IPS-NIHi7 (cell line): ENCODE data around the gene SETX.
A peak's percentile ranks its signal among the peaks of the same experiment; 100 is the strongest.

Source experiments
- DNase-seq: peaks from one replicate; pipeline ENCODE4 v3.0.0; 2012; ENCODE audit warnings: mixed read lengths; ENCODE audit errors: extremely low spot score

SETX gene

DNA sequence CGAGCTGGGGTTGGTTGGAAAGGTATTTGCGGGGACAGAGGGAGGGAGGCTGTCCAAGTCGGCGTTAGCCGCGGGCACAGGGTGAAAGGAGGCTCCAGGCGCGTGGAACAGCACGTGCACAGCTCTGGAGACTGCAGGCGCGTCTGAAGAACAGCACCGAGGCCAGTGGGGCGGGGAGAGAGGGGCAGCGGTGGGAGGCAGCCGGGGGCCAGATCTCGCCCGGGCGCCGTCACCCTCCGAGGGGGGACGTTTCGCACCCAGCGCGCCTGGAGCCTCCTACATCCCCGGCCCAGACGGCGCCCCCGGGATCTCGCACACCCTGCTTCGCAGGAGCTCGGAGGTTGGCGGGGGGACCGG lies 113.3 kb downstream of the SETX start:
- DNase-seq: no peak

DNA sequence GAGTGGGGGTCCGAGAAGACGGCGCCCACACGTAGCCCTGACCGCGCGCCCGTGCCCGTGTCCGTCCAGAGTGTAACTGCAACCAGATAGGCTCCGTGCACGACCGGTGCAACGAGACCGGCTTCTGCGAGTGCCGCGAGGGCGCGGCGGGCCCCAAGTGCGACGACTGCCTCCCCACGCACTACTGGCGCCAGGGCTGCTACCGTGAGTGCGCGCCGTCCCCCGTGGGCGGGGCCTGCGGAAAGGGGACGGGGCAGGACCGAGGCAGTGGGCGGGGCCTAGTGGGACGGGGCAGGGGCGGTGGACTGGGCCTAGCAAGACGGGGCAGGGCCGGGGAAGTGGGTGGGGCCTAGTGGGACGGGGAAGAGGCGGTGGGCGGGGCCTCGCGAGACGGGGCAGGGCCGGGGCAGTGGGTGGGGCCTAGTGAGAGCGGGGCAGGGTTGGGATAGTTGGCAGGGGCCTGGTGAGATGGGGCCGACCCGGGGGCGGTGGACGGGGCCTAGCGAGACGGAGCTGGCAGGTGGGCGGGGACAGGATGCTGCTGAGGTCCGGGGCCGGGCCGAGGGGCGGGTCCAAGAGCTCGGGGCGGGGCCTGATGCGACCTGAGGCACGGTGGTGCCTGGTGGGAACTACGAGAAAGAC lies 113.8 kb downstream of the SETX start:
- DNase-seq: peak; percentile 99

DNA sequence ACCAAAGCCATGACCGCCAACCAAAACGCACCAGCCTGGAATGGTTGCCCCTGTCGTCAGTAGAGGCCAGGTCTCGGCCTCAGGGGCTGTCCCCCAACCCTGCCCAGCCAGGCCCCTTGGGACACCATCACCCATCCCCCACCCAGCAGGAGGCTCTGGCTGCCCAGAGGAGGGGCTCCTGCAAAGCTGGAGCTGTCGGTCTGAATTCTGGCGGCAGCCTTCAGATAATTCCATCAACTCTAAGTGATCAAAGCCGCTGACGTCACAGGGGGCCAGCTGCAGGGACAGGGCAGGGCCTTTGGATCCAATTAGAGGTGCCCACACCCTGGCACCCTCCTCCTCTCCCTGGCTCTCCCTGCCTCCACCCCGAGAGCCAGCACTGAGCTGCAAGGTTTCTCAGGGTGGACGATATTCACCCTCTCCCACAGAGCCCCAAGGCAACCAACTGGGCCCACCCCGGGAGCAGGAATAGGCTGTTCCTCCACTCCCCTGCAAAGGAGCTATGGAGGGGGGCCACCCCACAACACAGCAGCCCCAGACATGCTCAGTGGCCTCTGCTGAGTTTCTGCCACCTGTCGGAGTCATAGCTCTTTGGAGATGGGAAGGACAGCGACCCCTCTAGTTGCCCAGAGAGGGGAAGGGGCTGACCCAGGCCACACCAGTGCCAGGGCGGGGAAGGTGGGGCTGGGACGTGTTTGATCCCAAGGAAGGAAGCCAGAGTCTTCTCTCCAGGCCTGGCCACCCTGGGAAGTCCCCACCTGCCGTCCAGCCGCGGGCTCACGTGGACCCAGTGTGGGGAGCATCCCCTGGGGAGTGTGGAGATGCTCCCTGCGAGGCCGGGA lies 114.6 kb downstream of the SETX start:
- no peak for DNase-seq

DNA sequence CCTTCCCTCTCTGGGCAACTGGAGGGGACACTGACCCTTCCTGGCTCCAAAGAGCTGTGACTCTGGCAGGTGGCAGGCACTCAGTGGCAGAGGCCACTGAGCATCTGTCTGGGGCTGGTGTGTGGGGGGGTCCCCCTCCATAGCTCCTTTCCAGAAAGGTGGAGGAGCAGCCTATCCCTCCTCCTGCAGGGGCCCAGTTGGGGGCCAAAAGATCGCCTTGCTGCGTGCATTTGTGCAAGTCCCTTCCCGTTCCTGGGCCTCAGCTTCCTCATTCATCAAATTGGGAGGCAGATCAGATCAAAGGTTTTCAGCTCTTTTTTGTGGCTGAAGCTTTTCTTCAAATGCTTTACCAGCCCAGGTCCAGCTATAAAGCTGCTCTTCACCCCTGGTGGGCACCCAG lies 115.3 kb downstream of the SETX start:
- no peak for DNase-seq

DNA sequence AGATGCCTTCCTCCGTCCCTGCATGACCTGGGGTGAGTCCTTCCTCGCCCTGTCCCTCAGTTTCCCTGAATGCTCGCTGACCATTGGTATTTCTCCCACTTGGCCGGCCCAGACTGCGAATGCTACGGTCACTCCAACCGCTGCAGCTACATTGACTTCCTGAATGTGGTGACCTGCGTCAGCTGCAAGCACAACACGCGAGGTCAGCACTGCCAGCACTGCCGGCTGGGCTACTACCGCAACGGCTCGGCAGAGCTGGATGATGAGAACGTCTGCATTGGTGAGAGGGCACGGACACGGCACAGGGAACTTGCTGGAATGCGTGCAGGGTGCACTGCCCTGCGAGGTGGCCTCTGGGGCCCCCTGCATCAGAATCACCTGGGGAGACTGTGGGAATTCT lies 115.8 kb downstream of the SETX start:
- no peak for DNase-seq

DNA sequence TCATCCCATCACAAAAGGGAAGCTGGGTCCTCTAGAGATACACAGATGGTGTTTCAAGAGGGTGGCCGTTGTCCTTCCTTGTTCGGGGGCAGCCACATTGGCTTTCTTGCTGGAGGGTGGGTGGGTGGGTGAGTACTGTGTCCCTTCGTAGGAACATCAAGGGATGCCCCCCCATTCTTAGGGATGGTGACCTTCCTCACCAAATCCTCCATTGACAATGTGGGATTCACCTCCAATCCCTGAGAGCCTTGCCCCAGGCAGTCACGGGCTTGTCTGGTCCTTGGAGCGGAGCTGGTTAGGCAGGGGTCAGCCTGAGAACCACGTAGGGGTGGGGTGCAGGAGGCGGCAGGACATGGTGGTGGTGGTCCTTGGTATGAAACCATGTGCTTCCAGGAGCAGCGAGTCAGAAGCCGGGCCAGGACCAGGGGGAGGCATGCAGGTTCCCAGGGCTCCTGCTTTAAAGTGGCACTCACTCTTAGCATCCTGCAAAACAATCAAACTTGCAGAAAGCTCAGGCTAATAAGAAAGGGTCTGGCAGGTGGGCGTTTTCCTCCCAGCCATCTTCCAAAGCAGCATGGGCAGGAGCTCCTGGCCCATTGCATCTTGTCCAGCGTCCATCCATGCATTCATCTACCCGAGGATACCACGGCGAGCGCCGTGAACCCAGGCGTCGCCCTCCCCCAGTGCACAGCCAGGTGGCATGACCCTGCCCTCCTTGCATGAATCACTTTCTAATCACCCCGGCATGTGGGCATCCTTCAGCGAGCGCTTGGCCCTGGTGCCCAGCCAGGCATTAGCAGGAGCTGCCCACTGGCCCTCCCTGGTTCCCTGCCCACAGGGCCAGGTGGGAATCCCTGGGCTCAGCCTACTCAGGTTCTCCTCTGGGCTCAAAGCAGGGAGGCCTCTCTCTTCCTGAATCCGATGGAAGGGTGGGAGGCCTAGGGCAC lies 116.5 kb downstream of the SETX start:
- no peak for DNase-seq

DNA sequence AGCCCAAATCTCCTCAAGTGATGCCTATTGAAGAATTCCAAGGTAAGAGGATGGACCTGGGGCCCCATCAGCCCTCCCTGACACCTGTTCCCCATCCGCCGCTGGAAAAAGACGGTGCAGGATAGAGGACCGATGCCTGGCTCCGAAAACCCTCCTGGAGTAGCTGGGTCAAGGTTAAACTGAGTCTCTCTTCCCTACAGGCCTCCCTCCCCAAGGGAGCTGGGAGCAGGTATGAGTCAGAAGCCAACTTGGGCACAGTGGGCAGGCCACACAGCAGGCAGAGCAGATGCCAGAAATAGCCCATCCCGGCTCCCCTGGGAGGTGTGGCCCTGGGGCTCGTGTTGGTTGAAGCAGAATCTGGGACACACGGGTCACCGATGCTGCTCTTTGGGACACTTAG lies 117.3 kb downstream of the SETX start:
- DNase-seq: no peak

DNA sequence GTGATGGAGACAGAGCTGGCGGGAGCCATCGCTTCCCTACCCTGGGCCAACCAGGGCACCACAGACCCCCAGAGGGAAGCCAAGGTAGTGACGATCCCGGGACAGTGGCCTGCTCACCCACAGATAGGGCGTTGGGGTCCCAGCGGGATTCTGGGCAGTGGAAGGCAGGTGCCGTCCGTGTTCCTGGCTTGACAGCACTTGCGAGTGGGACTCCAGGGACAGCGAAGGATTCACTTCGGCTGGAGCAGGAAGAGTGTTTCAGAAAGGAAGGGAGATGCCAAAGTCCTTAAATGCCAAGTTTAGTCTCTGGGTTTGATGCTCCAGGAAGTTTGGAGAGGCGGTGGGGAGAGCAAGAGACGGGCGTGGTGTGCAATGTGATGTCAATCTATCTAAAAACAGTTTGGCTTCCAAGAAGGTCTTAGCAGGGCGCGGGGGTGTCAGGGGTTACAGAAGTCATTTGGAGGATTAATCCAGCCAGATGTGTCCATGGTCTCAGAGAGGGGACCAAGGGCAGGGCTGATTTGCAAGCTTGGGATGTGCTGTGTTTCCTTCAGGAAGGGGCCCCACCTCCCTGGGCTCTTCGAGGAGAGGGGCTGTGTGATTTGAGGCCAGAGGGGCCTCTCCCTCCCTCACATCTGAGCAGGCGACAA lies 118.0 kb downstream of the SETX start:
- DNase-seq: no peak

DNA sequence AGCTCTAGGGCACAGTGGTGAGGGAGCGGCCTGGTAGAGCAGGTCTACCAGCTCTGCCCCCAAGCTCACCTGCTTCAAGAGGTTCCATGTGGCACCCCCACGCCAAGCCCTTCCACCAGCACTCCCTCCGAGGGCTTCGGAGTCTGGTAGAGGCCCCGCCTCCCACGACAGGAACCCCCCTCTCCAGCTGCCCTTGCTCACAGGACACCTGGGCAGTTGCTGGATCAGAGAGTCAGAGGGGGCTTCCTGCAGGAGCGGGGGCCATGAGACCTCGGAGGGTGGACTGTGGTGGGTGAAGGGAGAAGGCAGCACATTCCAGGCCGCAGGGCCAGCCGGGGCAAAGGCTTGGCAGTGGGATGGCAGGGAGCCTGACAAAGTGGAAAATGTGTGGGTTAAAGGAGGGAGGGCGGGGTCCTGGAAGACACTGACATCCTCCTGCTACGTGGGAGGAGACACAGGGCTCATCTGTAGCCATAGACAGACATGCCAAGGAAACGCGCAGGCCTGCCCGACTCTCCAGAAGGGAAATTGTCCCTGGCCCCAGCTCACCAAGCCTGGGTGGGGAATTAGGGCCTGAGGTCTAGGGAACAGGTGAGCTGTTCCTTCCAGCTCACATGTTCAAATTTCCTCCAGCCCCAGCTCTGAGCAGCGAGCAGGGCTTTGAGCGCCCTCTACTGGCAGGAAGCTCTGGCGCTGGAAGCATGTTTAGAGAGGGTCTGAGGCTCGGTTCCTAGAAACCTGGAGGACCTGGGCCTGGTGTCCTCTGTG lies 118.7 kb downstream of the SETX start:
- DNase-seq: peak; percentile 92

DNA sequence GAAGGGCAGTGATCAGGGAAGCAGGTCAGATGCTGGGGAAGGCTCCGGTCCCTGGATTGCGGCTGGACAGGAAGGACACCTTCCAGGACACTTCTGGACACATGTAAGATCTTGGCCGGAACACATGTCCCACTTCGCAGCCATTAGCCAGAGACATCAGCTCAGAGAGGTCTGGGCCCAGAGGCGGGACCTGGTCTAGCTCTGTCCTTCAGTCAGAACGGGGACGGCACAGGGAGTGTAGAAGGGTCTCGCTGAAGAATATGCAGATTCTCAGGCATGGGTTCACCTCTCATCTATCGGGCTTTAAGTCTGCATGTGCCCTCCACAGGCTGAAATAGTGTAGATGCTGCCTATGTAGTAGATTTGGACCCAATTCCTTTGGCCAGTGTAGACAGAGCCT lies 119.7 kb downstream of the SETX start:
- DNase-seq: no peak

DNA sequence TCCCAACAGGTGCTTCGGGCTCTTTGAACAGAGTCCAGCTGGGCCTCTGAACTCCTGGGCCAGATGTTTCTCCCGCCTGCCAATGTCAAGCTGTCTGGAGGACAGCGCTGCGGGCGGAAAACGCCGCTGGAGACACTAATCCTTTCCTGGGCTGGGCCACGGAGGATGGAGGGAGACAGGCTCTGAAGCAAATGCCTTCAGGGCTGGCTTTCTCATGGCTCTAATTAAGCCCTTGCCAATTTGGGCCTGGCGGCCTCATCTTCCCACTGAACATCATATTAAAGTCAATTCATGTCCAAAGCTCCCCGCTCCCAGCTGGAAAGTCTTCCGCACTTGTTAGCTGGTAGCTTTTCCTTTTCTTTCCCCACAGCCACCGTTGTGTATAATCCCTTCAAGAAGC lies 120.3 kb downstream of the SETX start:
- no peak for DNase-seq

DNA sequence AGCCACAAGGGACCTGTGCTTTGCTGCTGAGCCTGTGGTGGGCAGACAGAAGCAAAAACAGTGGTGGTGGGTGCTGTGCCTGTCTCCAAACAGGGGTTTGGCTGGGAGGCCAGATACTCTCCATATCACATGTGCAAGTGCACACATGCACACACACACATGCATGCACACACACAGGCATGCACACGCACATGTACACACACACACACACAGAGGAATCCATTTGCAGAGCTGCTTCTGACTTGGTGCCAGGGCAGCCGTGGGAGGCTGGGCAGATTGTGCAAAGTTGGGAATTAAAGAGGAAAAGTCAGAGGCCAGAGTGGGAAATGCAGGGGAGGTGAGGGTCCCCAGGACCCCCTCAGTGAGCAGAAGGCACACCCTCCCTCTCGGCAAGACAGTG lies 121.6 kb downstream of the SETX start:
- DNase-seq: no peak

DNA sequence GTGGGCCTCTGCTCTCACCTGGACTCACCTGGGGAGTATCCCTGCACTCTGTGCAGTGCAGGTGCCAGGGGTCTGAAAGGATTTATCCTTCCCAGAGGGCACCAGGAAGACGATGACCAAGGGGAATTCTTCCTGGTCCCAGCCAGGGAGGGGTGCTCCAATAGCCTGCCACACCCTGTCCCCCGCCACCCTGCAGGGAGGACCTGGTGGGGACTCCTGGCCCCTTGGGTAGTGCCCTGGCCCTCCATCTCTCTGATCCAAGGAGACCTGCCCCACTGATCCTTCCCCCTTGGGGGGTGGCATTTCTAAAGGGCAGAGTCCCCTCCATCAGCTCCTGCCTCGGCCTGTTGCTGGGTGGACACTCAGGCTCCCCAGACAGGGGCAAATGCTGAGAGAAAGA lies 122.3 kb downstream of the SETX start:
- no peak for DNase-seq

DNA sequence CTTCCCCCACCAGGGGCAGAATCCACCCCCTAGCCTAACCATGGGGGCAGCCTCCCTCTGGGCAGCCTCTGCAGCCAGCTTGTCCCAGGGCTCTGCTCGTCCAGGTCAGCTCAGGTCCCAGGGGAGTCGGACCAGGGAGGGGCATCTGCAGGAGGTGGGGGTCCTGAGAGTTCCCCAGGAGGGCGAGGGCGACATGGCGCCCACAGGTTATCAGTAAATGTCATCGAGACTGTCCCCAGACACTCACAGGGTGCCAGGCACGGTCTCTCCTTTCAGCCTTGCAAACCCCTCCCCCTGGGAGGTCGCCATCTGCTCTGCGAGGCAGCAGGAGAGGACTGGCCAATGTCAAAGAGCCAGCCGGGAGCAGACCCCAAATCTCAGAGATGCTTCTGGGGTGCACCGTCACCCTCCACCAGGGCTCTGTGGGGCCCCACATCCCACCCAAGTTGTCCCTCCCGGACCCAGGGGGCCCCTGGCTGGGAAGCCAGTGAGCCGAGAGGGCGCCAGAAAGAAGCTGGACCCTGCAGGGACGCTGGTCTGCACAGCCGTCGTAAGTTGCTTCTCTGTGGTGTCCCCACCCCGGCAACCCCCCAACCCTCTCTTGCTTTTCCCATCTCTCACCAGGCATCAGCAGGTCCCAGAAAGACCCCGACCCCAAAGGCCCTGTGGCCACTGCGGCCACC lies 123.6 kb downstream of the SETX start:
- DNase-seq: no peak

DNA sequence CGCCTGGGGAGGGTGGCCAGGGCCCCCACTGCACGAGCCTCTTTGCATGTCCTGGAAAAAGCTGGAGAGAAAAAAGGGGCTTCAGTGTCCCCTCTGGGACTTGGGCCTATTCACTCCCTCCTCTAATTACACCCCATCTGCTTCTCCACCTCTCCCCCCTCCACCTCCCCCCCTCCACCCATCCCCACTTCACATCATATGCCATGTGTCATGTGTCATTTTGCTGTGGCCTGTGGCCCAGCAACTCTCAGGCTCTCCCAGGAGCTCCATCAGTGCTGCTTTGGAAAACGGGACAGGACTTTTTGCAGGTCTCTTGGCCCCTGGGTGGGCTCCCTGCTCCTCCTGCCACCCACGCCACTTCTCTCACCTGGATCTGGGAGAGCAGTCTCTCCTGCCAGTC lies 124.2 kb downstream of the SETX start:
- no peak for DNase-seq

DNA sequence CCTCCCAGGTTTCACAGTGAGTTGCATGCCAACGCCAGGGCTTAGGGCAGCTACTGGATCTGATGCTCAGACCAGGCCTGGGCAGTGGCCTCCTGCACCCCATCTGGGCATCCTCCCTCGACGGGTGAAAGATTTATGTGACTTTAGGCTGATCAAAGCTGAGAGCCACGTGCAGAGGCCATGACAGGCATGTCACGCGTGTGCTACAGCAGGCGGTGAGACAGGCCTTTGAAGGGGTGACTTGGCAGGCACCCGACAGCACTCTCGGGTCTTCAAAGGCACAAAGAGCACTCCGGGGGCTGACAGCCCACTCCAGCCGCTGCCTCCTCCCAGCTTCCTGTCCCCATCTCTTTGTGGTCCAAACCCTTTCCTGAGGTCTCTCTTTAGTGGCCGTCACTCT lies 126.7 kb downstream of the SETX start:
- DNase-seq: no peak

DNA sequence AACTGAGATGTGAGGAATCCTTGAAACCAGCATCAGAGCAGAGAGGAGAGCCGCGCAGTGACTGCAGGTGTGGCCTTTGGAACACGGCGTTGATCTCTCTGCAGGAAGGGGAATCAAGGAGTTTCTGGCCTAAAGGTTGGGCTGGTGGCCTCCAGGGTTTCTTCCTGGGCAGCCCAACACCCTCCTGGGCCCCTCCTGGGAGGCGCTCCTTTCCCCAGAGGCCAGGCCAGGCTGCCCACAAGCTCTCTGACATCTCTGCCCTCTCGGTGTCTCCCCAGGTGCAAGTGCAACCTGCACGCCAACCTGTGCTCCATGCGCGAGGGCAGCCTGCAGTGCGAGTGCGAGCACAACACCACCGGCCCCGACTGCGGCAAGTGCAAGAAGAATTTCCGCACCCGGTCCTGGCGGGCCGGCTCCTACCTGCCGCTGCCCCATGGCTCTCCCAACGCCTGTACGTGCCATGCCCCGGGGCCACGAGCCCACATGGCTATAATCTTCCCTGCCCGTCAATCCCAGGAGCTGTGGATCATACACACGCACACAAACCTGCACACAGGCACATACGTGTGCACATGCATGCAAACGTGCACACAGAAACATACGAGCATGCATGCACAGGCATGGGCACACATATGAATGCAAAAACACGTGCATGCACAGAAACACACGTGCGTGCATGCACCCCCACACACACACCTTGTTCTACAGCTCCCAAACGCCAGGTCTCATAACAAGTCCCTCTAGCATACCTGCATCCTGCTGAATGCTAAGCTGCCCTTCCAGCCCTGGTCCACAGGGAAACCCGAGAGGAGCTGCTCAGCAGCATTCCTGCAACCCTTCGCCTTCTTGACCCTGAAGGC lies 128.0 kb downstream of the SETX start:
- DNase-seq: no peak

DNA sequence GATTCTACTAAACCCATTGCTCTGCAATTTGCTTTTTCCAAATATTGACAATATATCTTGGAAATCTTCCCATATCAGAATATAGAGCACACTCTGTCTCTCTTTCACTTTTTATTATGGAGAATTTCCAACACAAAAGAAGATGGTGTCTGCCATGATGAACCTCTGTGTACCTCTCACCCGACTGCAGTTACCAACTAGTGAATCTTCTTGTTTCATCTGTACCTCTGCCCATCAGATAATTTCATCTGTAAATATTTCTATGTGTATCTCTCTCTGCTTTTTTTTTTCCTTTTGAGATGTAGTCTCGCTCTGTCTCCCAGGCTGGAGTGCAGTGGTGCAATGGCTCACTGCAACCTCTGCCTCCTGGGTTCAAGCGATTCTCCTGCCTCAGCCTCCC lies 130.1 kb downstream of the SETX start:
- DNase-seq: no peak

DNA sequence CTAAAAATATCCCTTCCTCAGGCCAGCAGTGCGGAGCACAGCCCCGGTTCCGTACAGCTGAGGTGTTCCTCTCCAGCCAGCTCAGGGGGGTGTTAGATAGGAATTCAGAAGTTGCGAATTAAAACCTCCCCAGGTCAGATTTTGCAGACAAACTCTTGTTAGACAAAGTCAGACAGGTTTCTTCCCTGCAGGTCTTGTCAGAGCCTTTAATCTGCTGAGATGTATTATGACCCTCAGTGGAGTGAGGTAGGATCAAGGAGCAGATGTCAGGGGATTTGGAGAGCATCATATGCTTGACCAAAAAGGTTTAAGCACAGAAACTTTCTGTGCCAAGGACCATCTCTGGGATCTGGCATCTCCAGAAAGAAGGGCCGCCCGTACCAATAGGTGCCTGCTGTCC lies 132.8 kb downstream of the SETX start:
- DNase-seq: no peak

DNA sequence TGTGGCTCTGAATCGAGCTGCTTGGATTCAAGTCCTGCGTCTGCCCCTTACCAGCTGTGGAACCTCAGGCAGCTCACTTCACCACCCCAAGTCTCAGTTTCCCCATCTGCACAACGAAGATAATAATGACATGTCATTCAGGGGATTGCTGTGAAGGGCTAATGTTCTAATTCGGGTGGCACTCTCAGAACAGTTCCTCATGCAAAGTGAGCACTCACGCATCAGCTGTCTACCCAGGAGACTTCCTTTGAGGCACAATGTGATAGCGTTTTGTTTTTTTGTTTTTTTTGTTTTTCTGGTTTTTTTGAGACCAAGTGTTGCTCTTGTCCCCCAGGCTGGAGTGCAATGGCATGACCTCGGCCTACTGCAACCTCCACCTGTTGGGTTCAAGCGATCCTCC lies 136.6 kb downstream of the SETX start:
- DNase-seq: no peak
